Cardiac muscle cell (in vitro differentiated cells and primary cell): ENCODE measurements around the gene STK25. TPM values are rescaled to one million over a fixed set of nuclear protein-coding genes. Genes with fewer than 3 reads are reported as not detected.

ENCODE experiments used
- DNase-seq, 2 donors: peaks; one replicate each; pipeline versions ENCODE4 v3.0.0 to v3.0.0-alpha.2; 2010 to 2017; ENCODE audit warnings: low read depth in 1 of 2, low spot score in 1 of 2
- H3K27ac ChIP-seq: fragments of 200-600 bp; sonication (generic); 2 replicates; pipeline ENCODE4 v1.5.1; 2016
- H3K27me3 ChIP-seq: fragments of 200-600 bp; sonication (generic); 2 replicates; pipeline ENCODE4 v1.6.0; 2016; ENCODE audit warnings: control low read depth
- H3K36me3 ChIP-seq: fragments of 200-600 bp; sonication (generic); 2 replicates; pipeline ENCODE4 v1.5.1; 2016; ENCODE audit warnings: control low read depth
- H3K4me1 ChIP-seq: fragments of 200-600 bp; sonication (generic); 2 replicates; pipeline ENCODE4 v1.8.1; 2017; ENCODE audit warnings: low read depth, mild to moderate bottlenecking, mixed run types
- H3K4me3 ChIP-seq: fragments of 200-600 bp; sonication (generic); 2 replicates; pipeline ENCODE4 v1.5.1; 2016; ENCODE audit warnings: mild to moderate bottlenecking
- H3K9me3 ChIP-seq: fragments of 200-600 bp; sonication (generic); 2 replicates; pipeline ENCODE4 v1.5.1; 2017; ENCODE audit warnings: low read depth, mild to moderate bottlenecking, control low read depth
- polyA plus RNA-seq: library from polyadenylated mRNA; unstranded; fragments of >200 nt; fragmentation: Nextera tagmentation; extraction: Ambion mirVana; gene quantifications from 2 replicates; pipeline ENCODE4 v1.2.1, GENCODE V29; 2016
- total RNA-seq: library from RNA; depleted of rRNA; stranded (reverse); fragments of >200 nt; gene quantifications from 2 replicates; pipeline ENCODE4 v1.2.3, GENCODE V29; 2016
- TF ChIP-seq, protein P1 (sequence below): IDR thresholded peaks from 2 replicates; pipeline ENCODE4 v1.5.1; 2012; ENCODE audit warnings: low read depth, mild to moderate bottlenecking, low read length

Gene STK25
- total and polyA plus RNA-seq, 2 experiments from 2014 or later = 295 to 422 TPM

DNA sequence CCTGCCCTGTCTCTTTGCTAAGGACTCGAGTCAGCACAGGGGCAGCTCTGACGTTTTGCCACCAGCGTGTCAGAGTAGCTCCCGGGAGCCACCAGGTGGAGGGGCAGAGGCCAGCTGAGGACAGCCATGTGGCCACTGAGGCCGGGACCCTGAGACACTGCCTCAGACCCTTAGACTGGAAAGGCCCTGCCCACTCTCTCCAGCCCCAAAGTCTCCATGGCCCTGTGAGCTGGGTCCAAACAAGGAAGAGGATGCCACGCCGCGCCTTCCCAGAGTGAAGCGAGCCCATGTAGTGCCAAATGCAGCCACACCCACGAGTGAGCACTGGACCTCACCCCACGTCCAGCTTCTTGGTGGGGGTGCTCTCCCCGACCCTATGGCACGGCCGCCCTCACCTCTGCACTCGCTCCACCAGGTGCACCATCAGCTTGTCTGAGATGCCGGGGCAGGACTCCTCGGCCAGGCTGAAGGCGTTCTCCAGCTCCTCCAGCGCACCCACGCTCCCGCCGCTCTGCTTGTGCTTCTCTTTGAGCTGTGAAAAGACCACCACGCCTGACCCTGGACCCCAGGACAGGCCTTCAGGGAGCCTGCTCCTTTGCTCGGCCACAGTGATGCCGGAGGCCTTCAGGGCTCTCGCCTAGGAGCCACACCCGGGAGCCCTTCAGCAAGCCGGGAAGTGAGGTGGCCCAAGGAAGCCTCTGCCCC is 12.2 kb downstream of the STK25 start:
- H3K27me3 ChIP-seq = no peaks in the 10 kb centered on the region
- H3K27ac ChIP-seq = peak overlapping the region; percentile 60
- no peak for DNase-seq
- no peaks in the 10 kb centered on the region for H3K9me3 ChIP-seq
- TF ChIP-seq, protein P1, sequence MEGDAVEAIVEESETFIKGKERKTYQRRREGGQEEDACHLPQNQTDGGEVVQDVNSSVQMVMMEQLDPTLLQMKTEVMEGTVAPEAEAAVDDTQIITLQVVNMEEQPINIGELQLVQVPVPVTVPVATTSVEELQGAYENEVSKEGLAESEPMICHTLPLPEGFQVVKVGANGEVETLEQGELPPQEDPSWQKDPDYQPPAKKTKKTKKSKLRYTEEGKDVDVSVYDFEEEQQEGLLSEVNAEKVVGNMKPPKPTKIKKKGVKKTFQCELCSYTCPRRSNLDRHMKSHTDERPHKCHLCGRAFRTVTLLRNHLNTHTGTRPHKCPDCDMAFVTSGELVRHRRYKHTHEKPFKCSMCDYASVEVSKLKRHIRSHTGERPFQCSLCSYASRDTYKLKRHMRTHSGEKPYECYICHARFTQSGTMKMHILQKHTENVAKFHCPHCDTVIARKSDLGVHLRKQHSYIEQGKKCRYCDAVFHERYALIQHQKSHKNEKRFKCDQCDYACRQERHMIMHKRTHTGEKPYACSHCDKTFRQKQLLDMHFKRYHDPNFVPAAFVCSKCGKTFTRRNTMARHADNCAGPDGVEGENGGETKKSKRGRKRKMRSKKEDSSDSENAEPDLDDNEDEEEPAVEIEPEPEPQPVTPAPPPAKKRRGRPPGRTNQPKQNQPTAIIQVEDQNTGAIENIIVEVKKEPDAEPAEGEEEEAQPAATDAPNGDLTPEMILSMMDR = no peak
- H3K4me3 ChIP-seq = no peak overlapping the region
- no peaks in the 10 kb centered on the region for H3K4me1 ChIP-seq
- peaks cover 15% of the 10 kb centered on the region for H3K36me3 ChIP-seq

DNA sequence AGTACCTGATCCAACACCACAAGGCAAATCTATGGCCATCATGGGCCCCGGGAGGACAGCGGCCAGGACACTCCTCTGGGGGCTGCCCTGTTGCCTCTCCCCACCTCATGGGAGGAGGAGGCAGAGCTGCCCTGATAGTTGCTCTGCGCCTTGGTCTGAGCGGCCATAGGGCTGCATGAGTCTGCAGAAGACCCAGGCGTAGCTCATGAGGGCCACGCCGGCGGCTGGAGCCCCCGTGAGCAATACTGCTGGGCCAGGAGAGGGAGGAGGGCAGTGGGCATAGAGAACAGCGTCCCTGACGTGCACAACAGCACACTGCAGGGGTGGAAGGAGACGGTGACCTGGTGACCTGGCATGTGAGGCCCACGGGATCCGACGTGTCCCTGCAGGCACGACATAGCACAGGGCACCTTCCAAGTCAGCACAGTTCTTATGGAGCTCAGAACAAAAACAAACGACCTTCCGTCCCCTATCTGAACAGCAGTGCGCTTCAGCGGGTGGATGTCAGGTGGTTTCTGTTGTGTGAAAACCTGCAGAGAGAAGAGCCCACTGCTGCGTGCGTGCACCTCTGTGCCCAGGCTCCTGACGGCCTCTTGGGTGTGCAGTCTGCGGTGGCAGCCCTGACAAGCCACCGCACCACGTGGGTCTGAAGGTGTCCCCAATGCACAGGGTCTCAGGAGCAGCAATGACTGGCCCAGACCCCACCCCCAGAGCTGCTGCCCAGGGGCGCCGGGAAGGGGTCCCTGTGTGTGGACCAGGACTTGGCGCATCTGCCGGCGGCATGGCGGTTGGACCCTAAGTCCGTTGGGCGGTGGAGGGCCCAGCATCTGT is 13.0 kb downstream of the STK25 start:
- Histone ChIP-seq H3K4me1 (no peaks in the 10 kb centered on the region), H3K36me3 (peaks cover 15% of the 10 kb centered on the region)
- peak in 1 of 2 donors; percentile 10 for DNase-seq

DNA sequence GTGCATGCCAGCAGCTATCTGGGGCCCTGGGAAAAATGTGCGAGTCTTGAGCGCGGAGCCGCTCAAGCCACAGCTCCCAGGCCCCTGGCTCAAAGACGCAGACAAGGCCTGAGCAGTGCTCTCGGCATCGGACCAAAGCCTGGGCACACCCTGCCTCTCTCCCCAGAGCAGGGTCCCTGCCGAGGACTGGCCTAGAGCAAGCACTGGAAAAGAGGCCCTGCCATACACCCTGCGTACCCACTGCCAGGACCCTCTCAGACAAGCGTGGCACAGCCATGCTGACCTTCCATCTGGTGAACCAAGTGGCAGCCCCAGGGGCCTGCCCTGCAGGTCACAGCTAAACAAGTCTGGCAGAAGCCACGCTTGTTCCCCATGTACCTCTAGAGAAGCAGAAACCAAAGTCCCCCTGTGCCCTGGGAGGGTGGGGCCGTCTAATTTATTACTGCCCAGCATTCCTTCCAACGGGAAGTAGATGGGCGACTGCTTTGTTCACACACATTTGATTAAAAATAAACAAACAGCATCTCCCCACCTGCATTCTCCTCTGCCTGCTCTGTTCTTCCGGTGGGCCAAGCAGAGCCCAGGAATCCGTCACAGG is 14.0 kb downstream of the STK25 start:
- Histone ChIP-seq H3K4me3 (no peak overlapping the region), H3K27me3 (no peaks in the 10 kb centered on the region), H3K27ac (peak overlapping the region; percentile 23), H3K36me3 (peaks cover 15% of the 10 kb centered on the region), H3K4me1 (no peaks in the 10 kb centered on the region), H3K9me3 (no peaks in the 10 kb centered on the region)
- TF ChIP-seq, protein P1 = no peak
- DNase-seq = no peak

More for the DNA sequence above, 13.0 kb downstream of the STK25 start:
- TF ChIP-seq, protein P1 = no peak
- Histone ChIP-seq H3K27ac (peak overlapping the region; percentile 60), H3K4me3 (no peak overlapping the region), H3K27me3 (no peaks in the 10 kb centered on the region), H3K9me3 (no peaks in the 10 kb centered on the region)

DNA sequence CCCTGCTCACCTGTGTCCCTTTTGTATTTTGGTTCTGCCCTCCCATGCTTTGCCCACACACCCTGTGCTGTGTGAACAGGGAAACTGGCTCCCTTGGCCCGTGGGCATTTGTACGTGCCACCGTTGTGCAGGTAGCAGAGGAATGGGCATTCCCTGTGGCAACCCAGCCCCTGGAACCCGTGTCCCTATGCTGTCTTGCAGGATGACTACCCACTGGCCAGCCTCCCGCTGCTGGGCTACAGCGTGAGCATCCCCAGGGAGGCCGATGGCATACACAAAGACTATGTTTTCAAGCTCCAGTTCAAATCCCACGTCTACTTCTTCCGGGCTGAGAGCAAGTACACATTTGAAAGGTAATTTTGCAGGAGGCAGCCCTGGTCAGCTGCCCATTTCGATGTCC is 15.3 kb downstream of the STK25 start:
- Histone ChIP-seq H3K4me1 (no peaks in the 10 kb centered on the region), H3K27ac (peak overlapping the region; percentile 23), H3K36me3 (peaks cover 15% of the 10 kb centered on the region), H3K9me3 (no peaks in the 10 kb centered on the region), H3K4me3 (no peak overlapping the region), H3K27me3 (no peaks in the 10 kb centered on the region)
- DNase-seq = no peak
- TF ChIP-seq, protein P1 = no peak

DNA sequence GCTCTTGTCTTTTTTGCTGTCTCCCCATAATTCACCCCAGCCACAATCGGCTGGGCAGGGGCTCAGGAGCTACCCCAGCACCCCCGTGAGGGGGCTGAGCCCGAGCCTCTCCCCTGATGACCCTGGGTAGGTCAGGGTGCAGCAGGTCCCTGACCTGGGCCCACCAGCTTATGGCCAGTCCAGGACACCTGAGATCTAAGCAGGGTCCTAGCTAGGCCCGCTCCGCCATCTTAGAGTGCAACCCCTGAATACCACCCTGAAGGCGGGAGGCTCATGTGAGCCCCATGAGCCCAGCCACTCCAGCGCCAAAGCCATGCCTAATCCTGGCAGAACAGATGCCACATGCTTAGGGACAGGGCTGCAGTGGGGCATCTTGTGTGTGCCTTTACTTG is 16.2 kb downstream of the STK25 start:
- Histone ChIP-seq H3K27me3 (no peaks in the 10 kb centered on the region), H3K4me3 (no peak overlapping the region), H3K27ac (peak overlapping the region; percentile 6), H3K9me3 (no peaks in the 10 kb centered on the region), H3K36me3 (peaks cover 15% of the 10 kb centered on the region), H3K4me1 (no peaks in the 10 kb centered on the region)
- no peak for DNase-seq
- TF ChIP-seq, protein P1 = no peak
